H4 (cell line): Measurements from ENCODE around the gene LSP1. TPM values are rescaled to one million over a fixed set of nuclear protein-coding genes. Genes with fewer than 3 reads are reported as not detected.

Experiments used
- DNase-seq: peaks from one replicate; pipeline ENCODE4 v3.0.0-alpha.2; 2015; ENCODE audit warnings: low spot score
- total RNA-seq: library from RNA; depleted of rRNA; stranded (reverse); fragments of >200 nt; shearing (Covaris generic); gene quantifications from 2 replicates; pipeline ENCODE4 v1.2.3, GENCODE V29; 2014

LSP1 gene
- total RNA-seq, 1 experiment from 2014 or later = 3.3 TPM

GRCh38 chr11:1927026-1927847 lies 74.4 kb downstream of the LSP1 start:
- DNase-seq = no peak

DNA sequence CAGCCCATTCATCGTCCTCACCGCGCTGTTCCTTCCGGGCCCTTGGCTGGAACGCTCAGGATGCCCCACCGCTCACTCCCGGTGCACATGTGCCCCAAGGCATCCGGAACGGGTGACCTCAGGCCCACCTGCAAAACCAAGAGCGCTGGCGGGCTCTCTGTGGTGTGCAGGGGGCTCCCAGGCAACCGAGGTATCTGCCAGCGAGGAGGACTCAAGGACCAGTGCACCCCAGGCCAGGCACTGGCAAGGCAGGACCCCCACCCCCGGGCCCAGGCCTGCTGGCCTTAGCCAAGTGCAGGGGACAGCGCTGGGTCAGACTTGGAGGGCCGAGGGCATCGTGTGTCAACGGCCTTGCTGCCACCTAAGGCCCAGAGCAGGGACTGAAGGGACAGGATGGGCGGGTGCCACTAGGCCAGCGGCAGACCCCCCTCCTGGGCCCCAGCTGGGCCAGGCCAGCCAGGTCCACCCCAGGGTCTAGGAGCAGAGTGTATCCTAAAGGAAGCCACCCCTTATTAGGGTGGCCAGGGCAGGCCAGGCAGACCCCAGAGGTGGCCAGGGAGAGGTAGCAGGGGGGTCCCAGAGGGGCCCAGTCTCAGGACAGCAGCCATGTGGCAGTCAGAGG lies 75.1 kb downstream of the LSP1 start:
- DNase-seq = no peak

GRCh38 chr11:1928470-1928890 lies 75.6 kb downstream of the LSP1 start:
- DNase-seq = no peak

GRCh38 chr11:1928891-1929541 lies 76.1 kb downstream of the LSP1 start:
- no peak for DNase-seq

DNA sequence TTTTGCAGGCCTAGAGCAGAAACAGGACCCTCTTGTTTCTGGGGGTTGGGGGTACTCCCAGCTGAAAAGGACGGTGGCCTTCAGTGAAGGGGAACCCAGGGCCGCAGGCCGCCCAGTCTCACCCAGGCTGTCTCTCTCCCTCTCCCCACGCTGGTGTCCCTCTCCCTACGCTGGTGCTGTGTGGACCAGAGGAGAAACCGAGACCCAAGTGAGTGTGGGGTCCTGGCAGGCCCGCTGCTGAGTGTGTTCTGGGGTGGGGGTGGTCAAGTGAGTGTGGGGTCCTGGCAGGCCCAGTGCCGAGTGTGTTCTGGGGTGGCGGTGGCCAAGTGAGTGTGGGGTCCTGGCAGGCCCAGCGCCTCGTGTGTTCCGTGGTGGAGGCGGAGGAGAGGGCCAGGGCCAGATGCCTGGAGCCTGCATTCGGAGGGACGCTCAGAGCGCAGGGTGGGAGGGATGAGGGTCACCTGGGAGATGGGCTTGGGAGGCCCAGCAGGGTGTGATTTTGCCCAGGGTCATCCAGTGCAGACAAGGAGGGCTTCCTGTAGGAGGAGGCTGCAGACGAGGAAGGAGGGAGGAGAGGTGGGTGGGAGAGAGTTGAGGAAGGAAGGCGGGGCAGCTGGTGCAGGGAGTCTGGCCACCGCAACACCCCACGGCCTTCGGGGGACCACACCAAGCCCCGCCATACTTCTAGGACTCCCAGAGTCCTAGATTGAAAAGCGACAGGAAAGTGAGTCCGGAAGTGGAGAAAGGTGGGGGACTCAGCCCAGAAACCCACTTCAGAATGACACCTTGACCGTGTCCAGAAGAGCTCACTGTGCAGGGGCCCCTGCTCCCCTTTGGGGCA lies 77.0 kb downstream of the LSP1 start:
- no peak for DNase-seq

- DNase-seq = no peak
Measured at GRCh38 chr11:1930462-1930830, 77.6 kb downstream of the LSP1 start.

DNA sequence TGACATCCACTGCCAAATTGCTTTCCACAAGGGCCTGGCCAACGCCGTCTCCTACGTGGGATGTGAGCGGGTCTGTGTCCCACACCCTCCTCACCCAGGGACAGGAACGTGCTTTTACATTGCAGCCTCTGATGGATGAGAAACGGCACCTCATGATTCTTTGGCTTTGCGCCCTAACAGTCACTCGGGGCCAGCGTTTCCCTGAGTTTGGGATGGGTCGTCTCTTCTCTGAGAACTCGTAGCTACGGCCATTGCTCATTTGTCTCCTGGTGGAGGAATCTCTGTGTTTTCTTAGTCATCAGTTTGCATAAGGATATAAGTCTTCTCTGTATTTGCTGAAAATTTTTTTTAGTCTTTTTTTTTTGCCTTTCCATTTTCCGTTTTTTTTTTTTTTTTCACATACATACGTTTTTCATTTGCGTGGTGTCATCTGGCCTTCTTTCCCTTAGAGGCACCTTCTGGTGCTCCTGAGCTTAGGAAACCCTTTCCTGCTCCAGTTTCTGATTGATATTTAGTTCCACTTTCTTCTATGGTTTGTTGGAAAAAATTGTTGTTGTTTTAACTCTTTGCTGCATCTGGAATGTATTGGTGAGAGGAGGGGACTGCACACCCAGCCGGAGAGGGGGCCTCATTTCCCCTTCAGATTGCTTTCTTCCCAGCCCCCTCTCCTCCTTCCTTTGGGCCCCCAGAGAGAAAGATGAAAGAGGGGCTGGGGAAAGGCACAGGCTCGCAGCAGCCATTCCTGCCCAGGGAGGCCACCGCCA lies 78.6 kb downstream of the LSP1 start:
- no peak for DNase-seq

GRCh38 chr11:1932105-1932480 lies 79.2 kb downstream of the LSP1 start:
- no peak for DNase-seq

DNA sequence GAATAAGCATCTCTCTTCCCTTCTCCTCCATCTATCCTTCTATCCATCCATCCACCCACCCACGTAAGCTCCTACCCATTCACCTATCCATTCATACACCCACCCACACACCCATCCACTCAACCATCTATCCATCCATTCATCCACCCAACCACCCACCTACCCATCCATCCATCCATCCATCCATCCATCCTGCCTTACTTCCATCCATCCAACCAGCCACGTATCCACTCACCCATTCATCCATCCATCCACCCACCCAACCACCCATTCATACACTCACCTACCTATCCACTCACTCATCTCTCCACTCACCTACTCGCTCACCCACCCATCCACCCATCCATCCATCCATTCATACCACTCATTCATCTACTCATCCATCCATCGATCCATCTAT lies 79.8 kb downstream of the LSP1 start:
- DNase-seq = no peak

GRCh38 chr11:1933416-1934334 lies 80.8 kb downstream of the LSP1 start:
- DNase-seq = no peak

GRCh38 chr11:1934335-1935155 lies 81.7 kb downstream of the LSP1 start:
- DNase-seq = no peak

GRCh38 chr11:1935156-1936071 lies 82.5 kb downstream of the LSP1 start:
- DNase-seq = no peak

DNA sequence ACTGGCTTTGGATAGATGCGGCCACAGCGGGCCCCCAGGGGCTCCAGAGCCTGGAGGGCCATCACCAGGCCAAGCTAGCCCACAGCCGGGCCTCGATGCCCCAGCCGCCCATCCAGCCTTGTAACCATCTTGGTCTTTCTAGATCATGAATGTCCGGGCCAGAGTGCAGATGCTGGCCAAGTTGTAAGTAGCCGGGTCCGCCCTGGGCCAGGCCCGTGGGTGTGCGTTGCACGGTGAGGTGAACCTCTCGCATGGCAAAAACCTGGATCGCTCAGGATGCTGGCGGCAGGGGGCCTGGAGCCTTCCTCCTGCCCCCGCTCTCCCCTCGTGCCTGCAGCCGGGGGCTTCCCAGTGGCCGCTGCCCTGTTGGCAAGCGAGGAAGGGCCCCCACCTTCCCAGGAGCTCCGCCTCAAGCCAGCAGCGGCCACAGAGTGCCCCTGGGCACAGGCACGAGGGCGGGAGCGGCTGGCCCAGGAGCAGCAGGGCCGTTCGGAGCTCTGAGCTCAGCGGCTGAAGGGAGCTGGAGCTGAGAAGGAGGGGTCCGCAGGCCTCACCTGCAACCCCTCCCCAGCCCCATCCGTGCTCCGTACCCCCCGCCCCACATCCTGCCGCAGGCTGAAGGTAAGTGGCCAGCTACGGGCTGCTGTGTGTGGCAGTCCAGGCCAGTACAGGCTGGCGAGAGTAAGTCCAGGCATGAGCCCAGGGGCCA lies 83.3 kb downstream of the LSP1 start:
- DNase-seq = no peak

DNA sequence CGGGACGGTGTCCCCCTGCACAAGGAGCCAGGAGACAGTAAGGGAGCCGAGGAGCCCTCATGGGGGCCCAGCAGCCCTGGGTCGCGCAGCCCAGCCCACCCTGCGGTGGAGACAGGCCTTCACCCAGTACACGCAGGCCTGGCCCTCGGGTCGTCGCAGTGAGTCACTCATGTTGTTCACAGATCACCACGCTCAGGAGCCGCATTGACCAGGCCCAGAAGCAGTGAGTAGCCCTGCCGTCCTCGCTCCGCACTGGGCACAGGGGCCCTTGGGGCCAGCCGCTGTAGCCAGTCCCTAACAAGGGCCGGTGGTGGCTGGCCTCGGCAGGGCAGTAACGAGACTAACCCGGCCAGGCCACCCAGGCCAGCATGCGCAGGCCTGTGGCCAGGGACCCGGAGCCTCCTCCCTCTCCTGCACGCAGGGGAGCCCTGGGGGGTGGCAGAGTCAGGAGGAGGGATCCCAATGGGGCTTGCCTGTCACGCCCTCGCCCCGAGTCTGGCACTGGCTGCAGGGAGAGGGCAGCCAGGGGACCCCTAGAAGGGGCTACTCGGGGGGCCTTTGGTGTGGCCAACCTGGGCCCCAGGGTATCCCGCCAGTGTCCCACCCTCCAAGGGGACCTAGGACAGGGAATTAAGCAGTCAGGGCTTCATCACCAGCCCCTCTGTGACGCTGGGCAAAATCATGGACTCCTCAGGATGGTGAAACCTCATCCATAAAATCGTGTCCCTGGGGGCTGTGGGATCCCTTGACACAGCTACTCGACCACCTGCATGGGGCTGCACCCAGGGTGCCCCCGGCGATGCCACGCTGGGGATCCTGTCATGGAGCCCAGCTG lies 84.1 kb downstream of the LSP1 start:
- no peak for DNase-seq

GRCh38 chr11:1937616-1938342 lies 84.9 kb downstream of the LSP1 start:
- DNase-seq = no peak
